Measurements from ENCODE around the gene IPMK. TPM values are rescaled to one million over a fixed set of nuclear protein-coding genes. Genes with fewer than 3 reads are reported as not detected.

The IPMK gene
- total and polyA plus RNA-seq, 9 of the 15 experiments (the other 6 are each of a cell fraction or from before 2014, with no cell fraction given): 0.98 to 4.4 (median 2.7) TPM

- peak; percentile 87 for TF ChIP-seq REST (IDR thresholded peaks at IDR 0.05; ENCODE audit: borderline replicate concordance)
- no peak for TF ChIP-seq REST (CRISPR knock-in tag; IDR thresholded peaks at IDR 0.05; ENCODE audit: low read depth)
- no peak for TF ChIP-seq ARHGAP35 (IDR thresholded peaks at IDR 0.05; ENCODE audit: partially characterized antibody)
- no peak for TF ChIP-seq HOXB6 (CRISPR knock-in tag; IDR thresholded peaks at IDR 0.05; ENCODE audit: borderline replicate concordance)
- no peak for TF ChIP-seq E2F6 (IDR thresholded peaks at IDR 0.05; ENCODE audit: borderline replicate concordance in 1 of 2, extremely low read depth in 1 of 2, insufficient read depth in 1 of 2, insufficient read length in 1 of 2, low read depth in 1 of 2, low read length in 1 of 2, poor library complexity in 1 of 2, severe bottlenecking in 1 of 2)
- TF ChIP-seq MEIS2 (IDR thresholded peaks at IDR 0.05; ENCODE audit: partially characterized antibody): peak; percentile 67
- TF ChIP-seq RAD21 (CRISPR knock-in tag; conservative IDR thresholded peaks at IDR 0.05 in 1 of 2, IDR thresholded peaks at IDR 0.05 in 1 of 2): peak; percentile 91 to 97
- peak; percentile 34; the same call in 1 of the 2 replicates for TF ChIP-seq PKNOX1 (IDR thresholded peaks at IDR 0.05)
- TF ChIP-seq TEAD4 (IDR thresholded peaks at IDR 0.05; ENCODE audit: low read length): peak; percentile 28; the same call in 1 of the 2 replicates
- no peak for TF ChIP-seq TEAD4 (CRISPR knock-in tag; IDR thresholded peaks at IDR 0.05; ENCODE audit: borderline replicate concordance)
- TF ChIP-seq LCOR (CRISPR knock-in tag; IDR thresholded peaks at IDR 0.05): no peak
- TF ChIP-seq ARID3A (IDR thresholded peaks at IDR 0.05; ENCODE audit: borderline replicate concordance, low read depth, low read length): peak; percentile 87; the same call in 1 of the 2 replicates
- TF ChIP-seq HMBOX1 (IDR thresholded peaks at IDR 0.05): peak; percentile 77; the same call in 1 of the 2 replicates
Observed at GRCh38 chr10:58291538-58292174, 24.0 kb upstream of the IPMK start (continued).
